PC-9 (cell line): ENCODE results near the gene DBF4B. TPM values are rescaled to one million over a fixed set of nuclear protein-coding genes. Genes with fewer than 3 reads are reported as not detected.

ENCODE experiments used
- BruUV-seq: library from RNA; stranded (reverse); fragments of 400-500 nt; replicated peaks from 2 replicates; lab custom pipeline; 2021; lab: Mats Ljungman, UMichigan
- CTCF ChIA-PET: fragments of 300-600 bp; sonication (Branson Sonifier 250); formaldehyde crosslinking; loops from one replicate; lab custom pipeline; 2022; ENCODE audit warnings: antibody characterized with exemption; lab: Charles Lee
- POLR2A ChIA-PET: fragments of 300-600 bp; sonication (Branson Sonifier 250); formaldehyde crosslinking; loops from one replicate; lab custom pipeline; 2022; ENCODE audit warnings: antibody characterized with exemption; ENCODE audit not compliant: unreplicated experiment; lab: Charles Lee
- DNase-seq, 2 experiments: peaks; one replicate each; pipeline versions ENCODE4 v3.0.0 to v3.0.0-alpha.2; 2015 to 2022; ENCODE audit warnings: mixed read lengths in 1 of 2
- H2AFZ ChIP-seq: fragments of 200-600 bp; sonication (generic); 2 replicates; pipeline ENCODE4 v1.8.1; 2017; ENCODE audit warnings: antibody characterized with exemption
- H3F3A ChIP-seq: fragments of 200-600 bp; sonication (generic); 2 replicates; pipeline ENCODE4 v1.8.1; 2017; ENCODE audit warnings: antibody characterized with exemption, mild to moderate bottlenecking, low read depth; ENCODE audit not compliant: insufficient read depth
- H3K27ac ChIP-seq: fragments of 200-600 bp; sonication (generic); 2 replicates; pipeline ENCODE4 v1.6.1; 2016; ENCODE audit warnings: mixed run types
- H3K27me3 ChIP-seq: fragments of 200-600 bp; sonication (generic); 2 replicates; pipeline ENCODE4 v1.6.1; 2016; ENCODE audit warnings: low read depth, mixed run types; ENCODE audit not compliant: insufficient read depth
- H3K36me3 ChIP-seq: fragments of 200-600 bp; sonication (generic); 2 replicates; pipeline ENCODE4 v1.6.1; 2016; ENCODE audit warnings: low read depth, mixed run types
- H3K4me1 ChIP-seq: fragments of 200-600 bp; sonication (generic); replicated peaks from 2 replicates; pipeline ENCODE4 v1.6.1; 2016; ENCODE audit warnings: mixed run types; ENCODE audit not compliant: insufficient read depth
- H3K4me2 ChIP-seq: fragments of 200-600 bp; sonication (generic); 2 replicates; pipeline ENCODE4 v1.6.1; 2017; ENCODE audit warnings: mixed run types
- H3K4me3 ChIP-seq: fragments of 200-600 bp; sonication (generic); 2 replicates; pipeline ENCODE4 v1.6.1; 2016; ENCODE audit warnings: mixed run types
- H3K79me2 ChIP-seq: fragments of 200-600 bp; sonication (generic); 2 replicates; pipeline ENCODE4 v1.6.1; 2017; ENCODE audit warnings: low read depth, mixed run types
- H3K9me2 ChIP-seq: fragments of 200-600 bp; sonication (generic); 2 replicates; pipeline ENCODE4 v1.8.1; 2017; ENCODE audit warnings: mild to moderate bottlenecking; ENCODE audit not compliant: insufficient read depth
- H3K9me3 ChIP-seq: fragments of 200-600 bp; sonication (generic); 2 replicates; pipeline ENCODE4 v1.8.1; 2016; ENCODE audit warnings: low read depth; ENCODE audit not compliant: insufficient read depth
- H4K20me1 ChIP-seq: fragments of 200-600 bp; sonication (generic); 2 replicates; pipeline ENCODE4 v1.8.1; 2017; ENCODE audit not compliant: insufficient read depth
- EZH2 ChIP-seq: fragments of 200-600 bp; sonication (generic); IDR thresholded peaks from 2 replicates; pipeline ENCODE4 v1.8.0; 2017; ENCODE audit warnings: antibody characterized with exemption, low read depth
- intact Hi-C: fragments of 100-400 bp; cut with micrococcal nuclease; formaldehyde crosslinking; loops from one replicate; pipeline ENCODE4 v1.10.0; 2022; ENCODE audit not compliant: unreplicated experiment
- total RNA-seq: library from RNA; stranded (reverse); gene quantifications from 2 replicates; pipeline ENCODE4 v1.2.3, GENCODE V29; 2021
- TF ChIP-seq, protein P1 (sequence below): fragments of 200-600 bp; sonication (generic); conservative IDR thresholded peaks from 2 replicates; pipeline ENCODE4 v1.6.1; 2017; ENCODE audit warnings: mixed run types, antibody characterized with exemption, mild to moderate bottlenecking, moderate library complexity

The DBF4B gene
- total RNA-seq, 1 experiment from 2014 or later: 33.3 TPM

DNA sequence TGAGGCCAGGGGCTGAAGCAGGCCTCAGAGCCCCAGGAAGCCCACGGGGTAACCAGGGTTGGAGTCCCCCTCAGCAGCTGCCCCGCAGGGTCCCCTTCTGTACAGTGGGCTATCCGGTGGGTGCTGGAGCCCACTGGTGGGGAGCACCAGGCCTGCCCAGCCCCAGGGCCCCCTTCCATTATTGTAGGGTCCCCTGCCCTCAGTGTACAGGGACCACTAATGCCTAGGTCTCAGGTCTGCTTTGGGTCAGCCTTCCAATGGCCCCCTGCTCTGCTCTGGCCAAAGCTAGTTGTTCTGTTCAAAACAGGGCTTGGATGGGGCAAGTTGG, 51.4 kb downstream of the DBF4B start:
- Histone ChIP-seq H3K79me2 (no peaks in the 10 kb centered on the region), H3F3A (peaks cover 4% of the 10 kb centered on the region; the same call in 1 of the 2 replicates), H3K9me2 (no peaks in the 10 kb centered on the region), H3K4me2 (no peak overlapping the region), H3K4me1 (no peaks in the 10 kb centered on the region), H3K27ac (no peak overlapping the region), H4K20me1 (no peaks in the 10 kb centered on the region), H3K9me3 (no peaks in the 10 kb centered on the region), H3K36me3 (no peaks in the 10 kb centered on the region), H3K4me3 (no peak overlapping the region), H2AFZ (no peak overlapping the region), H3K27me3 (peaks cover 28% of the 10 kb centered on the region)
- POLR2A ChIA-PET: interaction anchor here (0.7 kb wide), 1 partner anchor 287 kb away, joined by 3 read pairs; no protein-coding TSS in a partner anchor
- DNase-seq: no peak
- no TSS peak for BruUV-seq
- TF ChIP-seq EZH2: no peak
- TF ChIP-seq, protein P1, sequence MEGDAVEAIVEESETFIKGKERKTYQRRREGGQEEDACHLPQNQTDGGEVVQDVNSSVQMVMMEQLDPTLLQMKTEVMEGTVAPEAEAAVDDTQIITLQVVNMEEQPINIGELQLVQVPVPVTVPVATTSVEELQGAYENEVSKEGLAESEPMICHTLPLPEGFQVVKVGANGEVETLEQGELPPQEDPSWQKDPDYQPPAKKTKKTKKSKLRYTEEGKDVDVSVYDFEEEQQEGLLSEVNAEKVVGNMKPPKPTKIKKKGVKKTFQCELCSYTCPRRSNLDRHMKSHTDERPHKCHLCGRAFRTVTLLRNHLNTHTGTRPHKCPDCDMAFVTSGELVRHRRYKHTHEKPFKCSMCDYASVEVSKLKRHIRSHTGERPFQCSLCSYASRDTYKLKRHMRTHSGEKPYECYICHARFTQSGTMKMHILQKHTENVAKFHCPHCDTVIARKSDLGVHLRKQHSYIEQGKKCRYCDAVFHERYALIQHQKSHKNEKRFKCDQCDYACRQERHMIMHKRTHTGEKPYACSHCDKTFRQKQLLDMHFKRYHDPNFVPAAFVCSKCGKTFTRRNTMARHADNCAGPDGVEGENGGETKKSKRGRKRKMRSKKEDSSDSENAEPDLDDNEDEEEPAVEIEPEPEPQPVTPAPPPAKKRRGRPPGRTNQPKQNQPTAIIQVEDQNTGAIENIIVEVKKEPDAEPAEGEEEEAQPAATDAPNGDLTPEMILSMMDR: no peak
- CTCF ChIA-PET: no interaction called here
- intact Hi-C loops: no loop called here

DNA sequence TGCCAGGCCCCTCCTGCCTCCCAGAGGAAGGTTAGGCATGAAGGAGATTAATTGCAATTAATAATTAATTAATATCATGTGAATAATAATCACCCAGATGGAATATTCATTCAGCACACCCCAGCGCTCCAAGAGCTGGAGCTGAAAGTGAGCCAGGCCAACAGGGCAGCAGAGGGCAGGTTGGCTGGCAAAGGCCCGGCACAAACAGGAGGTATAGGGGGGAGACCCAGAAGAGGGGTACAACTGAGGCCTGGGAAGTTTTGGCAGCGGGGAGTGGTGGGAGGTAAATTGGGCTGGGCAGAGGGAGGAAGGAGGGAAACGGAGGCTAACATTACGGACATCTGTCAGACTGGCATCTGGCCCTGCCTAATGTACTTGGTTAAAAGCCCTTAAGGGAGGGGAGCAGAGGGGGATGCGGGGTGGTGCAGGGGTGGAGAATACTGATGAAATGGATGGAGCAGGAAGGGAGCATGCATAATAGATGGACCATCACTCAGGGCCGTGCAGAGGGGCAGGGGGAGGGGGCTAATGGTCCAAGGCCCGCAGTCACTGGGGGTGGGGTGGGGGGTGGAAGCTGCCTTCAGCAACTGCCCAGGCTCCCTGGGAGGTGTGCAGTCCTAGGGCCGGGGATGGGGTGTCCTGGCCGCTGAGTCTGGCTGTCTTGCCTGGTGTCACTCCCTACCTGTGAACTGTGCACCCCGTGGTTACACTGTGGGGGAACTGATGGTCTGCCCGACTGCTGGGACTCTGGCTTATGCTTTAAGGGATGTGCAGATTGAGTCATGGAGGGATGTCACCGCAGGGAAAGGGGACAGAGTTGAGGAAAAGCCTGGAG, 52.2 kb downstream of the DBF4B start:
- ChIA-PET POLR2A (no interaction called here), CTCF (interaction anchor here (0.6 kb wide), 1 partner anchor 70 kb away, joined by 9 read pairs; no protein-coding TSS in a partner anchor)
- no peak overlapping the region for H3K4me3 ChIP-seq
- H3K9me2 ChIP-seq: no peaks in the 10 kb centered on the region
- intact Hi-C loops: no loop called here
- H3K9me3 ChIP-seq: no peaks in the 10 kb centered on the region
- no peak overlapping the region for H3K27ac ChIP-seq
- peaks cover 4% of the 10 kb centered on the region; the same call in 1 of the 2 replicates for H3F3A ChIP-seq
- H3K27me3 ChIP-seq: peaks cover 28% of the 10 kb centered on the region
- no peak for DNase-seq
- no peaks in the 10 kb centered on the region for H4K20me1 ChIP-seq
- no peaks in the 10 kb centered on the region for H3K4me1 ChIP-seq
- no peaks in the 10 kb centered on the region for H3K79me2 ChIP-seq
- no peaks in the 10 kb centered on the region for H3K36me3 ChIP-seq
- TF ChIP-seq EZH2: no peak
- TF ChIP-seq, protein P1: no peak
- H3K4me2 ChIP-seq: no peak overlapping the region
- BruUV-seq: no TSS peak
- no peak overlapping the region for H2AFZ ChIP-seq

DNA sequence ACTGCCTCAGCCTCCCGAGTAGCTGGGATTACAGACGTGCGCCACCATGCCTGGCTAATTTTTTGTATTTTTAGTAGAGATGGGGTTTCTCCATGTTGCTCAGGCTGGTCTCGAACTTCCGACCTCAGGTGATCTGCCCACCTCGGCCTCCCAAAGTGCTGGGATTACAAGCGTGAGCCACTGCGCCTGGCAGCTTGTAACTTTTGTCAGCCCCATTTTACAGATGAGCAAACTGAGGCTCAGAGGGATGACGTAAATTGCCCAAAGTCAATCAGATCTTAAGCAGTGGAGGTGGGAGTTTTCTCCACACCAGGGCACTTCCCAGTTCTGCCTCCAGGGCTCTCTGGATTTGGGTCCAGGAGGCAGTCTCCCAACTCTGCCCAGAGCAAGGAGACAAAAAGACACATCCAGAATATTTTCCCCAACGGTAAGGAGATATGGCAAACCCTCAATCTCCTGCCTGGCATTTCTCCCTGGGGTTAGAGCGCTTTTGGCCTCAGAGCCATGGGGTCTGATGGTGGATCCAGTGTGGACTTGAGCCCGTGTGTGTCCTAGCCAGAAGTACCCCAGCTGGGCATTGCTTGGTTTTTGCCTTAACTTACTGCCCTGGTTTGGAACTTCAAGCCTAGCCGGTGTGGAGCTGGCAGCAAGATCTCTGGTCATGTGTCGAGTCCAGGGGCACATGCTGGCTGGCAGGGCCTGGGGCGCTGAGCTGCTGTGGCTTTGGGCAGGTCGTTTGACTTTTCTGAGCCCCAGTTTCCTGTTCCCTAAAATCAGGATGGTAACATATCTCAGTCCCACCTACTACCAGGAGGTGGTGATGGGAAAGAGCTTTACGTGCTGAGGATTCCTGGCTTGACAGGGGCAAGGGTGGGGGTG, 53.7 kb downstream of the DBF4B start:
- TF ChIP-seq EZH2: no peak
- TF ChIP-seq, protein P1: no peak
- Histone ChIP-seq H3K27me3 (peaks cover 26% of the 10 kb centered on the region), H2AFZ (no peak overlapping the region), H3K79me2 (no peaks in the 10 kb centered on the region), H3K27ac (no peak overlapping the region), H3K36me3 (no peaks in the 10 kb centered on the region), H3K4me2 (no peak overlapping the region), H3K4me3 (no peak overlapping the region), H3K9me2 (no peaks in the 10 kb centered on the region), H3K4me1 (no peaks in the 10 kb centered on the region), H4K20me1 (no peaks in the 10 kb centered on the region), H3K9me3 (no peaks in the 10 kb centered on the region), H3F3A (peaks cover 4% of the 10 kb centered on the region; the same call in 1 of the 2 replicates)
- CTCF ChIA-PET: interaction anchor here (0.6 kb wide), 1 partner anchor 180 kb away, joined by 6 read pairs; no protein-coding TSS in a partner anchor
- BruUV-seq: no TSS peak
- POLR2A ChIA-PET: interaction anchor here (0.6 to 0.7 kb wide), 2 partner anchors 14 to 416 kb away, joined by 4 to 5 read pairs; no protein-coding TSS in a partner anchor
- intact Hi-C loops: no loop called here
- DNase-seq: no peak
